H1 (cell line): ENCODE results near the gene ANXA2. TPM values are rescaled to one million over a fixed set of nuclear protein-coding genes. Genes with fewer than 3 reads are reported as not detected.

Experiments used
- CTCF ChIA-PET: fragments of 300-600 bp; sonication (Branson Sonifier 250); formaldehyde crosslinking; loops from one replicate; lab custom pipeline; 2021; ENCODE audit not compliant: partially characterized antibody; lab: Charles Lee
- POLR2A ChIA-PET: fragments of 300-600 bp; sonication (Branson Sonifier 250); formaldehyde crosslinking; loops from one replicate; lab custom pipeline; 2021; ENCODE audit warnings: inconsistent platforms; ENCODE audit not compliant: partially characterized antibody; lab: Charles Lee
- DNase-seq, 2 experiments: peaks; one replicate each; pipeline versions ENCODE4 v3.0.0 to v3.0.0-alpha.2; 2010 to 2022; ENCODE audit warnings: low spot score in 2 of 2, low read depth in 1 of 2, mixed read lengths in 1 of 2
- FAIRE-seq: peaks from 2 replicates; lab custom pipeline; 2011; peaks lifted over from hg19 to GRCh38; lab: Jason Lieb, UNC
- H2AFZ ChIP-seq: 2 replicates; pipeline ENCODE4 v1.8.1; 2012; ENCODE audit warnings: low read length, inconsistent platforms
- H2AK5ac ChIP-seq: 2 replicates; pipeline ENCODE4 v1.6.1; 2013; ENCODE audit warnings: low read depth, low read length
- H2BK120ac ChIP-seq: replicated peaks from 2 replicates; pipeline ENCODE3; 2013; ENCODE audit warnings: low read depth, low read length, inconsistent platforms
- H2BK12ac ChIP-seq: 2 replicates; pipeline ENCODE4 v1.6.1; 2013; ENCODE audit warnings: low read depth, low read length
- H2BK15ac ChIP-seq: 2 replicates; pipeline ENCODE4 v1.6.1; 2013; ENCODE audit warnings: low read length
- H2BK20ac ChIP-seq: 2 replicates; pipeline ENCODE4 v1.6.1; 2013; ENCODE audit warnings: low read length
- H2BK5ac ChIP-seq: 2 replicates; pipeline ENCODE4 v1.6.1; 2013; ENCODE audit warnings: low read depth, low read length
- H3K14ac ChIP-seq: 2 replicates; pipeline ENCODE4 v1.6.1; 2013; ENCODE audit warnings: inconsistent platforms; ENCODE audit not compliant: insufficient read length
- H3K18ac ChIP-seq: 2 replicates; pipeline ENCODE4 v1.6.1; 2013; ENCODE audit warnings: low read length; ENCODE audit errors: extremely low read depth
- H3K23ac ChIP-seq: 2 replicates; pipeline ENCODE4 v1.6.1; 2013; ENCODE audit warnings: inconsistent platforms; ENCODE audit not compliant: insufficient read length
- H3K23me2 ChIP-seq: 2 replicates; pipeline ENCODE4 v1.6.1; 2013; ENCODE audit warnings: low read depth, low read length
- H3K27ac ChIP-seq: 2 replicates; pipeline ENCODE4 v1.6.1; 2011; ENCODE audit warnings: low read depth, low read length, inconsistent platforms
- H3K27me3 ChIP-seq, 4 experiments: replicated peaks in 1 of 4; 1 replicate in 1 of 4; 2 replicates in 3 of 4; pipeline versions ENCODE4 v1.6.1 to v1.8.1; 2011 to 2013; ENCODE audit warnings: low read length in 3 of 4, mild to moderate bottlenecking in 3 of 4, inconsistent platforms in 2 of 4, mixed read lengths in 2 of 4, moderate library complexity in 1 of 4; ENCODE audit not compliant: control insufficient read depth in 3 of 4, insufficient read depth in 3 of 4; ENCODE audit errors: extremely low read depth in 1 of 4
- H3K36me3 ChIP-seq, 4 experiments: 2 replicates each; pipeline versions ENCODE4 v1.6.1 to v1.8.1; 2011 to 2013; ENCODE audit warnings: mild to moderate bottlenecking in 4 of 4, low read length in 3 of 4, moderate library complexity in 2 of 4, control low read depth in 1 of 4, inconsistent platforms in 1 of 4; ENCODE audit not compliant: insufficient read depth in 4 of 4, control insufficient read depth in 2 of 4
- H3K4ac ChIP-seq: replicated peaks from 2 replicates; pipeline ENCODE3; 2013; ENCODE audit warnings: low read length, low read depth, mixed read lengths, inconsistent platforms; ENCODE audit not compliant: insufficient read length
- H3K4me1 ChIP-seq, 4 experiments: replicated peaks in 1 of 4; 1 replicate in 1 of 4; 2 replicates in 3 of 4; pipeline versions ENCODE4 v1.6.1 to v1.8.1; 2011 to 2013; ENCODE audit warnings: low read length in 3 of 4, inconsistent platforms in 2 of 4, mixed read lengths in 1 of 4; ENCODE audit not compliant: insufficient read depth in 4 of 4, control insufficient read depth in 3 of 4
- H3K4me2 ChIP-seq, 2 experiments: 2 replicates each; pipeline versions ENCODE4 v1.6.1 to v1.8.1; 2011 to 2013; ENCODE audit warnings: low read depth in 2 of 2, low read length in 2 of 2, control low read depth in 1 of 2, inconsistent platforms in 1 of 2, mild to moderate bottlenecking in 1 of 2; ENCODE audit not compliant: insufficient read depth in 1 of 2
- H3K4me3 ChIP-seq, 4 experiments: fragments of 200-600, 300-600 bp in 1 of 4; sonication (generic), shearing (Covaris generic), sonication (Bioruptor Twin) in 1 of 4; 2 replicates each; pipeline versions ENCODE4 v1.5.1 to v1.8.1; 2011 to 2016; ENCODE audit warnings: low read length in 4 of 4, low read depth in 3 of 4, control low read depth in 2 of 4, inconsistent platforms in 2 of 4, mild to moderate bottlenecking in 2 of 4, mixed read lengths in 1 of 4, moderate library complexity in 1 of 4; ENCODE audit not compliant: insufficient read depth in 2 of 4; ENCODE audit errors: extremely low read depth in 1 of 4
- H3K56ac ChIP-seq: replicated peaks from 2 replicates; pipeline ENCODE3; 2013; ENCODE audit warnings: low read depth, mild to moderate bottlenecking, mixed read lengths, low read length, inconsistent platforms; ENCODE audit not compliant: insufficient read length
- H3K79me1 ChIP-seq: 2 replicates; pipeline ENCODE4 v1.6.1; 2013; ENCODE audit warnings: low read depth, low read length, control low read depth
- H3K79me2 ChIP-seq, 2 experiments: 2 replicates each; pipeline versions ENCODE4 v1.6.1 to v1.8.1; 2012 to 2013; ENCODE audit warnings: low read length in 2 of 2, mild to moderate bottlenecking in 2 of 2, inconsistent platforms in 1 of 2; ENCODE audit not compliant: insufficient read depth in 2 of 2, control insufficient read depth in 1 of 2
- H3K9ac ChIP-seq, 4 experiments: replicated peaks in 1 of 4; 1 replicate in 1 of 4; 2 replicates in 3 of 4; pipeline versions ENCODE4 v1.6.1 to v1.8.1; 2011 to 2013; ENCODE audit warnings: low read depth in 3 of 4, low read length in 3 of 4, control low read depth in 2 of 4, mild to moderate bottlenecking in 2 of 4, moderate library complexity in 2 of 4, inconsistent platforms in 1 of 4; ENCODE audit errors: extremely low read depth in 1 of 4
- H3K9me3 ChIP-seq, 2 experiments: 2 replicates each; pipeline versions ENCODE4 v1.6.1 to v1.8.1; 2012 to 2013; ENCODE audit warnings: mild to moderate bottlenecking in 2 of 2, moderate library complexity in 2 of 2, control low read depth in 1 of 2, inconsistent platforms in 1 of 2, low read depth in 1 of 2, low read length in 1 of 2, mixed read lengths in 1 of 2; ENCODE audit not compliant: insufficient read depth in 2 of 2
- H4K20me1 ChIP-seq, 2 experiments: replicated peaks in 1 of 2; 2 replicates each; pipeline versions ENCODE3 to v1.8.1; 2011 to 2013; ENCODE audit warnings: inconsistent platforms in 2 of 2, low read length in 2 of 2, mild to moderate bottlenecking in 1 of 2; ENCODE audit not compliant: insufficient read depth in 2 of 2, control insufficient read depth in 1 of 2
- H4K5ac ChIP-seq: 2 replicates; pipeline ENCODE4 v1.6.1; 2013; ENCODE audit warnings: low read length, low read depth, mixed read lengths, inconsistent platforms; ENCODE audit not compliant: insufficient read length
- H4K8ac ChIP-seq: 2 replicates; pipeline ENCODE4 v1.8.0; 2013; ENCODE audit warnings: mild to moderate bottlenecking, moderate library complexity, low read length, inconsistent platforms; ENCODE audit not compliant: insufficient read depth; ENCODE audit errors: extremely low read depth
- H4K91ac ChIP-seq: replicated peaks from 2 replicates; pipeline ENCODE3; 2013; ENCODE audit warnings: low read length, mixed read lengths, inconsistent platforms; ENCODE audit not compliant: insufficient read length
- CREB1 ChIP-seq: IDR thresholded peaks from 2 replicates; pipeline ENCODE4 v1.6.1; 2012; ENCODE audit warnings: inconsistent platforms
- JUND ChIP-seq: IDR thresholded peaks from 2 replicates; pipeline ENCODE4 v1.6.1; 2011; ENCODE audit warnings: mild to moderate bottlenecking, improper control_type of control experiment, low read length
- KDM4A ChIP-seq: IDR thresholded peaks from one replicate; pipeline ENCODE4 v1.7.1; 2012; ENCODE audit warnings: low read depth, mild to moderate bottlenecking, moderate library complexity, low read length, inconsistent platforms; ENCODE audit not compliant: severe bottlenecking
- PHF8 ChIP-seq: fragments of 200-600 bp; sonication (generic); conservative IDR thresholded peaks from 2 replicates; pipeline ENCODE4 v1.7.1; 2012; ENCODE audit warnings: low read depth, mild to moderate bottlenecking, inconsistent platforms, low read length, moderate library complexity
- POLR2AphosphoS5 ChIP-seq: IDR thresholded peaks from 2 replicates; pipeline ENCODE4 v1.6.1; 2011; ENCODE audit warnings: low read depth, low read length
- SP2 ChIP-seq: IDR thresholded peaks from 2 replicates; pipeline ENCODE4 v1.6.1; 2012; ENCODE audit warnings: mild to moderate bottlenecking, low read length, inconsistent platforms
- TAF7 ChIP-seq: optimal IDR thresholded peaks from 2 replicates; pipeline ENCODE3; 2011; ENCODE audit warnings: low read depth, mild to moderate bottlenecking, inconsistent platforms, low read length, moderate library complexity, borderline replicate concordance
- TBP ChIP-seq: IDR thresholded peaks from 2 replicates; pipeline ENCODE4 v1.6.1; 2011; ENCODE audit warnings: low read depth, low read length, improper control_type of control experiment
- WGBS, 2 experiments: shearing (Covaris generic) in 1 of 2; methylation state at CpG; one replicate each; pipeline versions ENCODE4 v1.1.6 to v1.1.7; 2013 to 2015; ENCODE audit warnings: low lambda C conversion rate in 2 of 2, mixed read lengths in 2 of 2, inconsistent platforms in 1 of 2, low coverage in 1 of 2, missing lambda C conversion rate in 1 of 2; ENCODE audit not compliant: insufficient replicate concordance in 2 of 2, insufficient coverage in 1 of 2, insufficient read length in 1 of 2; ENCODE audit errors: extremely low coverage in 1 of 2, missing lambda C conversion rate in 1 of 2; 5-methylcytosine and 5-hydroxymethylcytosine counted together
- long read RNA-seq, 2 experiments: library from RNA in 1 of 2; library from capped mRNA in 1 of 2; stranded (forward); transcript quantifications; one replicate each; pipeline ENCODE4 v2.0.0, GENCODE V29; 2021; ENCODE audit warnings: inconsistent platforms in 1 of 2
- polyA minus RNA-seq, 3 experiments: library from RNA; depleted of rRNA, polyadenylated mRNA; stranded (reverse); fragments of >200 nt; gene quantifications; 1 replicate in 2 of 3; 2 replicates in 1 of 3; pipeline ENCODE4 v1.2.3, GENCODE V29; 2011
- polyA plus RNA-seq, 7 experiments: library from polyadenylated mRNA; depleted of rRNA in 3 of 7; stranded (reverse) in 5 of 7; unstranded in 2 of 7; fragments of >200 nt in 5 of 7; fragments of 200-250 nt in 2 of 7; gene quantifications; 1 replicate in 5 of 7; 2 replicates in 1 of 7; 4 replicates in 1 of 7; pipeline versions ENCODE4 v1.2.1 to v1.2.3, GENCODE V29; 2011 to 2013; ENCODE audit warnings: missing spikeins in 2 of 7, mixed read lengths in 2 of 7
- total RNA-seq: library from RNA; stranded (reverse); fragmentation: NEBNext Ultra II Directional; extraction: Animal tissue kit (Norgen Biotek cat#: 25700); gene quantifications from 2 replicates; pipeline ENCODE4 v1.2.1, GENCODE V29; 2021

Gene ANXA2
- 214 and 217 TPM in 2 replicates for total RNA-seq
- 112 and 178 TPM in 2 replicates for polyA plus RNA-seq (2011; rRNA removed)
- 228 TPM for polyA plus RNA-seq (2011; cell fraction: cytosol; rRNA removed)
- 144 TPM for polyA plus RNA-seq (2011; cell fraction: nucleus; rRNA removed)
- polyA plus RNA-seq (2012, experiment 1 of 2) = 229 to 280 TPM (median 248 TPM) in 4 replicates
- 69.2 TPM for polyA plus RNA-seq (2012, experiment 2 of 2)
- polyA plus RNA-seq (2013, experiment 1 of 2) = 228 TPM
- 226 TPM for polyA plus RNA-seq (2013, experiment 2 of 2)
- 230 and 269 TPM in 2 replicates for polyA minus RNA-seq (2011; rRNA and poly(A)+ RNA removed)
- polyA minus RNA-seq (2011; cell fraction: cytosol; rRNA and poly(A)+ RNA removed) = 74.2 TPM
- 106 TPM for polyA minus RNA-seq (2011; cell fraction: nucleus; rRNA and poly(A)+ RNA removed)
- long read RNA-seq, experiment 1, transcript ANXA2-204 (13 exons, 1,435 nt) = major isoform, 37 of 178 reads
- long read RNA-seq, experiment 1, transcript ANXA2-203 (14 exons, 1,444 nt) = minor isoform, 5 of 178 reads
- long read RNA-seq, experiment 1, partial matches to known transcripts = 98 of 178 reads
- long read RNA-seq, experiment 1, other reads (novel, unspliced or antisense) = 37 of 178 reads
- long read RNA-seq, experiment 2, transcript ANXA2-204 (13 exons, 1,435 nt) = major isoform, 332 of 398 reads
- long read RNA-seq, experiment 2, transcript ANXA2-203 (14 exons, 1,444 nt) = minor isoform, 37 of 398 reads
- long read RNA-seq, experiment 2, partial matches to known transcripts = 9 of 398 reads
- long read RNA-seq, experiment 2, other reads (novel, unspliced or antisense) = 18 of 398 reads

DNA sequence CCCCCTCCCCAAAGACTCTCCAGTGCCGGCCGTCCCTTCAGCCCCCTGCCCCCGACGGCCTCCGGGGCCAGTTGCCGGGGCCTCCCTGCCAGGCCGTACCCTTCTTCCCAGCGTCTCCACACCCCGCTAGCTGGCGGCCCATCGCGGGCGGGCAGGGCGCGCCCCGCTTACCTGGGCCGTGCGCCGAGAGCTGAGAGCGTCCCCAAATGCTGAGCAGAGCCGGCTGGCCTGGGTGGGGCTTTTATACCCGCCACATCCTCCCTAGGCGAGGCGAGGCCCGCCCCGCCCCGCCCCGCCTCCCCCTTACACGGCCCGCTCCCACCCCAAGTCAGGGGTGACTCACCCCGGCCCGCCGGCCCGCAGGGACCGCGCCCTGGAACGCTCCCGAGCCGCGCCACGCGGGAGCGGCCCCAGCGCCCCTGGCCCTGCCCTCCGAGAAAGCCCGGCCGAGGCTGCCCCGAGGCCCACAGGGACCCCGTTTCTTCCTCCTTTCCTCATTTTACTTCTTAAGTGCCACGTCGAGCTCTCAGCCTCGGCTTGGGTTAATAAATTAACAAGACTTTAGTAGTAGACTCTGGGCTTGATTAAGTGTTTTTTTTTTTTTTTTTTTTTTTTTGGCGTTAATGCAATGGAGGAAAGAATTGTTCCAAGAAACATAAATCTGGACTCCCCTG is at the start of gene ANXA2:
Gene ANXA2 (minus strand): TSS at position 215 of the 674 bp plus-strand sequence. CDS start 11,911 bp downstream, outside the sequence.
- no peak within 1 kb of the TSS for H3K4ac ChIP-seq
- H2BK15ac ChIP-seq = no peak within 1 kb of the TSS
- H3K79me1 ChIP-seq = peaks cover 7% of the 10 kb centered on the region; the same call in 1 of the 2 replicates
- H3K27me3 ChIP-seq = peaks cover 0 to 12% (median 6%) of the 10 kb centered on the region in 4 experiments; a peak in 6 of 7 replicates
- CTCF ChIA-PET = interaction anchor here (0.5 to 2.6 kb wide), 6 partner anchors 36 to 346 kb away, joined by 3 to 9 read pairs (median 3); no protein-coding TSS in a partner anchor
- H3K4me2 ChIP-seq = peak within 1 kb of the TSS; percentile 74 to 95
- peak within 1 kb of the TSS; percentile 68; the same call in 1 of the 2 replicates for H2BK5ac ChIP-seq
- H4K5ac ChIP-seq = peak within 1 kb of the TSS; percentile 38
- H4K8ac ChIP-seq = peak within 1 kb of the TSS; percentile 90
- no peak within 1 kb of the TSS for H3K14ac ChIP-seq
- H2AK5ac ChIP-seq = no peak within 1 kb of the TSS; the same call in 1 of the 2 replicates
- POLR2A ChIA-PET = interaction anchor here (0.5 to 2.6 kb wide), 15 partner anchors 8 to 1065 kb away, joined by 3 to 12 read pairs (median 5); no protein-coding TSS in a partner anchor
- 0% methylated on average over 35 of the region's 53 CpGs; no CpG with 5 or more reads in 1 of the 2 experiments for WGBS, 2 experiments
- peak within 1 kb of the TSS; percentile 29 for H2BK12ac ChIP-seq
- H2BK120ac ChIP-seq = no peak within 1 kb of the TSS
- H3K56ac ChIP-seq = no peak within 1 kb of the TSS
- no peak within 1 kb of the TSS for H2BK20ac ChIP-seq
- H3K27ac ChIP-seq = peak within 1 kb of the TSS; percentile 50
- peak within 1 kb of the TSS; percentile 58 to 80 (median 72) for H3K4me3 ChIP-seq
- no peak within 1 kb of the TSS for H4K91ac ChIP-seq
- H3K18ac ChIP-seq = peak within 1 kb of the TSS; percentile 79
- H3K23ac ChIP-seq = no peak within 1 kb of the TSS
- H3K79me2 ChIP-seq = peaks cover 0 to 13% of the 10 kb centered on the region in 2 experiments; a peak in 2 of 4 replicates
- DNase-seq (peak in 1 of 2 experiments; percentile 79), FAIRE-seq (no peak)
- H3K23me2 ChIP-seq = peaks cover 12% of the 10 kb centered on the region; the same call in 1 of the 2 replicates
- H2AFZ ChIP-seq = peak within 1 kb of the TSS; percentile 97
- peaks cover 0 to 13% (median 0%) of the 10 kb centered on the region in 4 experiments; a peak in 1 of 8 replicates for H3K36me3 ChIP-seq
- H4K20me1 ChIP-seq = peaks cover 0 to 5% of the 10 kb centered on the region in 2 experiments
- no peaks in the 10 kb centered on the region for H3K9me3 ChIP-seq
- H3K4me1 ChIP-seq = peaks cover 4 to 18% (median 16%) of the 10 kb centered on the region in 4 experiments
- H3K9ac ChIP-seq = peak within 1 kb of the TSS; percentile 36 to 89 (median 62)
- TF ChIP-seq POLR2AphosphoS5 = peak; percentile 22
- 0 out of 2 replicates have a peak, but pooled peaks have one; percentile 36 for TF ChIP-seq CREB1
- peak; percentile 40; the same call in 1 of the 2 replicates for TF ChIP-seq PHF8
- TF ChIP-seq KDM4A = peak; percentile 65
- peak; percentile 66 for TF ChIP-seq JUND
- TF ChIP-seq TBP = peak; percentile 86
- peak; percentile 62 for TF ChIP-seq TAF7
- no peak for TF ChIP-seq SP2
